OCI-LY1 (cell line): Measurements from ENCODE around the gene MVB12B.
A peak's percentile ranks its signal among the peaks of the same experiment; 100 is the strongest.

ENCODE experiments used
- H2AFZ ChIP-seq: fragments of 200-600 bp; sonication (generic), shearing (Covaris generic); 2 replicates; pipeline ENCODE4 v1.6.0; 2014; ENCODE audit warnings: antibody characterized with exemption, mild to moderate bottlenecking, low read length
- H3F3A ChIP-seq: fragments of 200-600 bp; sonication (generic), shearing (Covaris generic); 2 replicates; pipeline ENCODE4 v1.6.0; 2014; ENCODE audit warnings: mild to moderate bottlenecking, antibody characterized with exemption, low read length, moderate library complexity; ENCODE audit not compliant: insufficient read depth
- H3K27ac ChIP-seq: fragments of 200-600 bp; sonication (generic); 2 replicates; pipeline ENCODE4 v1.5.1; 2014; ENCODE audit warnings: low read length, mixed run types, mild to moderate bottlenecking, low read depth; ENCODE audit not compliant: poor library complexity, severe bottlenecking
- H3K27me3 ChIP-seq: fragments of 200-600 bp; sonication (generic); 2 replicates; pipeline ENCODE4 v1.6.0; 2014; ENCODE audit warnings: antibody characterized with exemption, mild to moderate bottlenecking, low read length, moderate library complexity; ENCODE audit not compliant: insufficient read depth
- H3K36me3 ChIP-seq: fragments of 200-600 bp; sonication (generic); 2 replicates; pipeline ENCODE4 v1.6.1; 2014; ENCODE audit warnings: mild to moderate bottlenecking, antibody characterized with exemption, low read length, moderate library complexity, mixed read lengths; ENCODE audit not compliant: insufficient read depth
- H3K4me1 ChIP-seq: fragments of 200-600 bp; sonication (generic); 2 replicates; pipeline ENCODE4 v1.5.1; 2014; ENCODE audit warnings: mild to moderate bottlenecking, low read length, moderate library complexity; ENCODE audit not compliant: insufficient read depth, severe bottlenecking
- H3K4me2 ChIP-seq: fragments of 200-600 bp; sonication (generic), shearing (Covaris generic); 2 replicates; pipeline ENCODE4 v1.6.1; 2014; ENCODE audit warnings: low read length
- H3K4me3 ChIP-seq: fragments of 200-600 bp; sonication (generic); 2 replicates; pipeline ENCODE4 v1.5.1; 2014; ENCODE audit warnings: low read length, low read depth, mild to moderate bottlenecking, mixed read lengths; ENCODE audit not compliant: poor library complexity, severe bottlenecking
- H3K79me2 ChIP-seq: fragments of 200-600 bp; shearing (Covaris generic); 2 replicates; pipeline ENCODE4 v1.6.1; 2016; ENCODE audit warnings: mixed run types, low read length, mixed read lengths; ENCODE audit not compliant: insufficient read depth
- H3K9ac ChIP-seq: fragments of 200-600 bp; sonication (generic), shearing (Covaris generic); 2 replicates; pipeline ENCODE4 v1.6.1; 2014; ENCODE audit warnings: mild to moderate bottlenecking, low read length, mixed read lengths
- H3K9me2 ChIP-seq: fragments of 200-600 bp; sonication (generic), shearing (Covaris generic); 2 replicates; pipeline ENCODE4 v1.6.1; 2014; ENCODE audit warnings: low read depth, mild to moderate bottlenecking, low read length, mixed read lengths
- H3K9me3 ChIP-seq: fragments of 200-600 bp; shearing (Covaris generic); 2 replicates; pipeline ENCODE4 v1.6.1; 2014; ENCODE audit warnings: low read length, mixed read lengths
- H4K20me1 ChIP-seq: fragments of 200-600 bp; sonication (generic), shearing (Covaris generic); 2 replicates; pipeline ENCODE4 v1.6.0; 2016; ENCODE audit warnings: mild to moderate bottlenecking, low read length; ENCODE audit not compliant: insufficient read depth
- EZH2 ChIP-seq: fragments of 200-600 bp; sonication (generic), shearing (Covaris generic); IDR thresholded peaks from 2 replicates; pipeline ENCODE4 v1.8.0; 2017; ENCODE audit warnings: borderline replicate concordance, mixed run types, mild to moderate bottlenecking, antibody characterized with exemption, low read length, moderate library complexity, mixed read lengths
- TF ChIP-seq, protein P1 (sequence below): fragments of 200-600 bp; sonication (generic), shearing (Covaris generic); IDR thresholded peaks from 2 replicates; pipeline ENCODE4 v1.5.1; 2017; ENCODE audit warnings: mild to moderate bottlenecking, antibody characterized with exemption, low read length, moderate library complexity, mixed read lengths

Gene MVB12B

DNA sequence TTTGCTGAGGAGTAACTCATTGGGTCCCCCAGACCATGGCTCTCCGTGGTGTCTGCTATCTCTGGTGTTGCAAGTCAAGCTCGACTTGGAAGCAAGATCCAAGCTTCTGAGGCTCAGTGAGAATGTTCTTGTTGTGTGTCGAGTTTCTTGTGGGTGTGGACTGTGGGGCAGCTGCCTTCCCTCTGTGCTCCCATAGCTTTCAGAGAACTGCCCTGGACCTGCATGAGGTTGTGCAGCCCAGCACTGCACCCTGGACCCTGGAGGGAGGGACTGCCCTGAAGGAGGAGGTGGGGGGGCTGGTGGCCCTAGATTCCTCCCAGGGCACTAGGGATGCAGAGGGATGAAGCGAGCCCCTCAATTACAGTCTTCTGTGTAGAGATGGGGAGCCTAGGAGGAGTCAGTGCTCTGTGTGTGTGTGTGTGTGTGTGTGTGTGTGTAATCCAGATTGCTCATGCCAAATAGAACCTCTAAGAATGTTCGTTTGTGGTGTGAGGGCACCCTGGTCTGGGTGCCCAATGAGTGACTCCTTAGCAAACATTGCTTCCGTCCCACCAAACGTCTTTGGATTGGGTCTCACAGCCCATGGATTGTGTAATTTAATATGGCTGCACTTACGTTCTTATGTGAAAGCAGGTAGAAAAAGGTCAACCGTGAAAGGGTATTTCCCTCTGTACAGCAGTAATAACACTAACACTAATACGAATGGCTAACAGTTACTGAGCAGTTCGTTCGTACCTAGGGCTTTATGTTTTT is 143.8 kb downstream of the MVB12B start:
- H3K9me2 ChIP-seq, result no peaks in the 10 kb centered on the region
- no peak overlapping the region for H3K27ac ChIP-seq
- peaks cover 14% of the 10 kb centered on the region for H3K4me1 ChIP-seq
- no peaks in the 10 kb centered on the region for H3K79me2 ChIP-seq
- no peaks in the 10 kb centered on the region for H3F3A ChIP-seq
- H3K27me3 ChIP-seq, result no peaks in the 10 kb centered on the region
- H3K9me3 ChIP-seq, result no peaks in the 10 kb centered on the region
- no peaks in the 10 kb centered on the region for H3K36me3 ChIP-seq
- no peaks in the 10 kb centered on the region for H4K20me1 ChIP-seq
- H3K4me3 ChIP-seq, result no peak overlapping the region
- no peak overlapping the region for H2AFZ ChIP-seq
- TF ChIP-seq, protein P1, sequence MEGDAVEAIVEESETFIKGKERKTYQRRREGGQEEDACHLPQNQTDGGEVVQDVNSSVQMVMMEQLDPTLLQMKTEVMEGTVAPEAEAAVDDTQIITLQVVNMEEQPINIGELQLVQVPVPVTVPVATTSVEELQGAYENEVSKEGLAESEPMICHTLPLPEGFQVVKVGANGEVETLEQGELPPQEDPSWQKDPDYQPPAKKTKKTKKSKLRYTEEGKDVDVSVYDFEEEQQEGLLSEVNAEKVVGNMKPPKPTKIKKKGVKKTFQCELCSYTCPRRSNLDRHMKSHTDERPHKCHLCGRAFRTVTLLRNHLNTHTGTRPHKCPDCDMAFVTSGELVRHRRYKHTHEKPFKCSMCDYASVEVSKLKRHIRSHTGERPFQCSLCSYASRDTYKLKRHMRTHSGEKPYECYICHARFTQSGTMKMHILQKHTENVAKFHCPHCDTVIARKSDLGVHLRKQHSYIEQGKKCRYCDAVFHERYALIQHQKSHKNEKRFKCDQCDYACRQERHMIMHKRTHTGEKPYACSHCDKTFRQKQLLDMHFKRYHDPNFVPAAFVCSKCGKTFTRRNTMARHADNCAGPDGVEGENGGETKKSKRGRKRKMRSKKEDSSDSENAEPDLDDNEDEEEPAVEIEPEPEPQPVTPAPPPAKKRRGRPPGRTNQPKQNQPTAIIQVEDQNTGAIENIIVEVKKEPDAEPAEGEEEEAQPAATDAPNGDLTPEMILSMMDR, result no peak
- no peak for TF ChIP-seq EZH2
- peak overlapping the region; percentile 26; the same call in 1 of the 2 replicates for H3K4me2 ChIP-seq
- H3K9ac ChIP-seq, result no peak overlapping the region

DNA sequence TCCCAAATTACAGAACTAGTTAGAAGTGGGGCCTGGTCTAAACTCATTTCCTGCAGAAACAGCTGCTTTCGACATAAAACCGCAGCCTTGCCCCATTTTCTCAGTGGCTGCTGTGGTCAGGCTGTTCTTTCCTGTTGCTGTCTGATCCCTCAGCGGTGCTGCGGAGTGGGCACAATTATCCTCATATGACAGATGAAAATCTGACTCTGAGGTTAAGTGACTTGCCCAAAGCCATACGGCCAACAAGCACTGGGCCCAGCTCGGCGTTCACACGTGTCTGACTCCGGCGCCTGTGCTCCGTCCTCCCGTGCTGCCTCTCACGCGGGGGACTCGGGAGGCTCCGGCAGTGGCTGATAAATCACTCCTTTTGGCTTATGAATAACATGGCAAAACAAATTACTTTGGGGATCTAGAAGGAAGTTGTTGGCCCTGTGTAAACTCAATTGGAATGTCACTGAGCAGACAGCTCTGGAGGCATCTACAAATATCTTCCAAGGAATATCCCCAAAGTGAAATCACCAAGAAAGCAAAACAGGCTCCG is 144.5 kb downstream of the MVB12B start:
- no peaks in the 10 kb centered on the region for H4K20me1 ChIP-seq
- no peaks in the 10 kb centered on the region for H3K79me2 ChIP-seq
- peaks cover 14% of the 10 kb centered on the region for H3K4me1 ChIP-seq
- no peaks in the 10 kb centered on the region for H3K27me3 ChIP-seq
- TF ChIP-seq EZH2, result no peak
- TF ChIP-seq, protein P1, result no peak
- no peak overlapping the region for H3K9ac ChIP-seq
- no peaks in the 10 kb centered on the region for H3K9me3 ChIP-seq
- no peaks in the 10 kb centered on the region for H3K36me3 ChIP-seq
- no peaks in the 10 kb centered on the region for H3K9me2 ChIP-seq
- H3K4me2 ChIP-seq, result peak overlapping the region; percentile 26; the same call in 1 of the 2 replicates
- no peak overlapping the region for H3K27ac ChIP-seq
- H2AFZ ChIP-seq, result no peak overlapping the region
- H3F3A ChIP-seq, result no peaks in the 10 kb centered on the region
- peak overlapping the region; percentile 10 for H3K4me3 ChIP-seq

DNA sequence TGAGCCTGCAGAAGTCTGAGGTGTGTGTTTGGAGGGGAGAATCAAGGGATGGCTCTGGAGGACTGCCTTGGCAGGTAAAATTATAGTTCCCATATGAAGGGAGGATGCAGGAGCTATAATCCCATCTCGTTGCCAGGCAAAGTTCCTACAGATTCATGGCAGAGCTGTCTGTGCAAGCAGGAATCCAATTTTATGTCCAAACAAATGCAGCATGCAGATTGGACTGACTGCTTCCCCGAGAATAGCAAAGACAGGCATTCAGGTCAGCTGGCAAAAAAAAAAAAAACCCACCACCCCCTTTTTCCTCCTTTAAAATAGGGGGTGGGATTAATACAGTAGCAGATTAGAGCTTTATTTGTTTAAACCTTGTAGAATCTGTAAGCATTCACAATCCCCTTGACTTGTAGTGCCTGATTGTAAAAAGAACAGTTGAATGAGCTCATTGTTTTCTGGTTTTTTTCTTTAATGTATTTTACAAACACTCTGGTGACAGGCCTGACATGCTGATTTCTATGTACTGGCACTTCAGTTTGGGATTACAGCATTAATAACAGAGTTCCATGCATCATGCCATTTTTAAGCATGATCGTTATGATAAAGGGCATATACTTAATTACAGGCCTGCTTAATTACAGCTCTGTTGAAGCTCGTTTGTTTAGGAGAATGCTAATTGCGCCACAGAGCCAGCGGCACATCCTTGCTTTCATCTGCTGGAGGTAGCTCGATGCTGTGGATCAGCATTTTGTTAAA is 145.7 kb downstream of the MVB12B start:
- Histone ChIP-seq H3K4me3 (no peak overlapping the region), H3K27ac (no peak overlapping the region), H3K36me3 (no peaks in the 10 kb centered on the region), H3K27me3 (no peaks in the 10 kb centered on the region), H3F3A (no peaks in the 10 kb centered on the region), H2AFZ (no peak overlapping the region), H3K4me2 (no peak overlapping the region), H3K9me2 (no peaks in the 10 kb centered on the region), H3K9me3 (no peaks in the 10 kb centered on the region), H3K9ac (no peak overlapping the region), H3K79me2 (no peaks in the 10 kb centered on the region), H3K4me1 (peaks cover 14% of the 10 kb centered on the region), H4K20me1 (no peaks in the 10 kb centered on the region)
- TF ChIP-seq EZH2, result no peak
- TF ChIP-seq, protein P1, result no peak
